GM18511 (cell line): ENCODE results near the gene PLS1.
"Not testable (repeated sequence)": the region's sequence is repeated elsewhere in the genome, so short reads cannot be mapped to it uniquely, and the experiment has no call there.

Source experiments
- ATAC-seq: cut with Tn5 transposase; IDR thresholded peaks from one replicate; pipeline ENCODE4 v1.9.1; 2021; ENCODE audit warnings: mild to moderate bottlenecking, moderate library complexity; ENCODE audit not compliant: unreplicated experiment

PLS1 gene, protein sequence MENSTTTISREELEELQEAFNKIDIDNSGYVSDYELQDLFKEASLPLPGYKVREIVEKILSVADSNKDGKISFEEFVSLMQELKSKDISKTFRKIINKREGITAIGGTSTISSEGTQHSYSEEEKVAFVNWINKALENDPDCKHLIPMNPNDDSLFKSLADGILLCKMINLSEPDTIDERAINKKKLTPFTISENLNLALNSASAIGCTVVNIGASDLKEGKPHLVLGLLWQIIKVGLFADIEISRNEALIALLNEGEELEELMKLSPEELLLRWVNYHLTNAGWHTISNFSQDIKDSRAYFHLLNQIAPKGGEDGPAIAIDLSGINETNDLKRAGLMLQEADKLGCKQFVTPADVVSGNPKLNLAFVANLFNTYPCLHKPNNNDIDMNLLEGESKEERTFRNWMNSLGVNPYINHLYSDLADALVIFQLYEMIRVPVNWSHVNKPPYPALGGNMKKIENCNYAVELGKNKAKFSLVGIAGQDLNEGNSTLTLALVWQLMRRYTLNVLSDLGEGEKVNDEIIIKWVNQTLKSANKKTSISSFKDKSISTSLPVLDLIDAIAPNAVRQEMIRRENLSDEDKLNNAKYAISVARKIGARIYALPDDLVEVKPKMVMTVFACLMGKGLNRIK

DNA sequence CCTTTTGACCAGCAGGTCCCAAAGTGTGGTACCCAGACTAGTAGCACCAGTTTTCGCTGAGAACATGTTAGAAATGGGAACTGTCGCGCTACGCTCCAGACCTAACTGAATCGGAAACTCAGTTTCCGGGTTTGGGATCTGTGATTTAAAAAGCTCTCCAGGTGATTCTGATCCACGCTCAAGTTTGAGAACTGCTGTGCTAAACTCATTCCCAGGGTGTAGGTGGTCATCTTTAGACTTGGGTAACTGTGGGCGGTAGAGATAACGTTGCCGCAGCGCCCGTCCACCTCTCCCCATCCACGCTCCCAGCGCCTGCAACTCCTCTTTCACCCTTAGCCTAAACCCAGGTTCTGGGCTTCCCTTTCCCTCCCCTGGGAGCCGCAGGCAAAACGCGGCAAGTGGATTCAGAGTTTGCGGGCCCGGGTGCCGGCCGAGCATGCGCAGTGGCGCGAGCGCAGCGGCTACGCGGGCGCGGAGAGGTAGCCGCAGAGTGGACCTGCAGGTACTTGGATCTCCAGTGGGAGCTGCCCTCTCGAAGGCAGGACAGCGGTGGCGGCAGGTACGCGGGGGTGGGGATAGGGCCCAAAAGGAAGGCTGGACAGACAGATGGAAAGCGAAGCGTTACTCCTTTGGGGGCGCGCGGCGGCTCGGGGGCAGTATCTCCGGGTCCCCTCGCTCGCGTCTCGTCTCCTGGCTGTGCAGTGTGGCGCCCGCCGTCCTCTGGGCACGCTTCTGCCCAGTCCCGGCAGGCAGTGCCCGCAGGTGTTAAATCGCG lies at the start of gene PLS1:
PLS1 (plus strand) TSS at position 443 of the 775 bp plus-strand sequence. CDS start 67,845 bp downstream, outside the sequence.
- ATAC-seq = peak; percentile 89

DNA sequence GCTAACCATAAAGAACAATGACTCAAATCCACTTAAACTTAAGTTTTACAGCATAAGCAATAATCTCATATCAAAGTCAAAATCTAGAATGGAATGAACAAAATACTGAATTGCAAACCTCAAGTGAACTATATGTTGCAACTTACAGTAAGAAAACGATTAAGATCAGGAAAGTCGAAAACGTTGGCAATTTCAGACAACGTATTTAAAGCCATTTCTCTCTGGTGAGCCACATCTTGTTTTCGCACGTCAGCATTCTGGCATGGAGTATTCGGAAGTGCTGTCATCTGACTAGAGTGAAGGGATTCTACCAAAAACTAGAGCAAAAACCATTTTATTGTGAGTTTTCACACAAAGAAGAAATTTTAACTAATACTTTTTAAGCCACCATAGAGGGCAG lies 46.2 kb upstream of the PLS1 start:
- no peak for ATAC-seq

DNA sequence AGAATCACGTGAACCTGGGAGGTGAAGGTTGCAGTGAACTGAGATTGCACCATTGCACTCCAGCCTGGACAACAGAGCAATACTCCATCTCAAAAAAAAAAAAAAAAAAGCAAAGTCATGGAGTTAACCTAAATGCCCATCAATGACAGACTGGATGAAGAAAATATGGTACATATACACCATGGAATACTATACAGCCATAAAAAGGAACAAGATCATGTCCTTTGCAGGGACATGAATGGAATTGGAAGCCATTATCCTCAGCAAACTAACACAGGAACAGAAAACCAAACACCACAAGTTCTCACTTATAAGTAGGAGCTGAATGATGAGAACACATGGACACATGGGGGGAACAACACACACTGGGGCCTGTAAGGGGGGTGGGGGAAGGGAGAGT lies 43.6 kb upstream of the PLS1 start:
- ATAC-seq = not testable (repeated sequence)

DNA sequence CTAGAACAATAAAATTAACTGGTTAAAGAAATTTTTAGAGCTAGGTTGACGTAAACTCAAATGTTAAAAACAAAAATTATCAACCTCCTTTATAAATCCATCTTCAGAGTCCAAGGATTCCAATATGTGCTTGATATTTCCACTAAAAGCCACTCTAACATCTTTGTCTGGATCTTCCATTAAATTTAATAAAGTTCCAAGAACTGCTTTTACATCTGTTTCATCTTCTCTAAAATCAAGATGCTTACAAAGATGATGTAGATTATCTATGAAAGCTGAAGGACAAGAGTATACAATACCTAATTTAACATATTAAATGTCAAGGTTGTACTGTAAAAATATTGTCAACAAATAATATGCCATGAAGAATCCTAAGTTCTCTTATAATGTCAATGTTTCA lies 42.5 kb upstream of the PLS1 start:
- no peak for ATAC-seq

DNA sequence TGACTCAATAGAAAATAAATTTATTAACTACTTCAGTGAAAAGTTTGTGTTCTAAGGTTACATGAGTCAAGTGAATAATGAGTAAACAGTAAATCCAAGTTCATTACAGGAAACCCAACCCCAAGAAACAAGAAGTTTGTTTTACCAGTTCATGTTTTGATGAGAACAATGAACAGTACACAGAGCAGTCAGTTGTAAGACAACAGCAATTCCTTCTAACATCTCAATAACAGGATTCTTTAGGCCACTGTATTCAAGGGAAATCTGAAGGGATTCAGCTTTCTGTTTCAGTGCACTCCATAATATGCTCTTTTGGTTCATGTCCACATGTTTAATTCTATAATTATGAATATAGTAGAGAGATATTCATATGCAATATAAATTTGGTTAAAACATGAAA lies 36.1 kb upstream of the PLS1 start:
- ATAC-seq = no peak

DNA sequence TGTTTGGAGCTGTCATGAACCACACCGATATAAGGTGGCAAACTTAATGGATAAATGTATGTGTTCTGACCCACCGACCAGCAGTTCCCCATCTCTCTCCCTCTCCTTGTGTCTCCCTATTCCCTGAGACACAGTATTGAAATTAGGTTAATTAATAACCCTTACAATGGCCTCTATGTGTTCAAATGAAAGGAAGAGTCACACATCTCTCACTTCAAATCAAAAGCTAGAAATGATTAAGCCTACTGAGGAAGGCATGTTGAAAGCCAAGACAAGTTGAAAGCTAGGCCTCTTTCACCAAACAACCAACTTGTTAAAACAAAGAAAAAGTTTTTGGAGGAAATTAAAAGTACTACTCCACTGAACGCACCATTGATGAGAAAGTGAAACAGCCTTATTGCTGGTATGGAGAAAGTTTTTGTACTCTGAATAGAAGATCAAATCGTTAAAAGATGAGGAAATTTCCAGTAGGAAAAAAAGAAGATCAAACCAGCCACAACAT lies 32.6 kb upstream of the PLS1 start:
- no peak for ATAC-seq

DNA sequence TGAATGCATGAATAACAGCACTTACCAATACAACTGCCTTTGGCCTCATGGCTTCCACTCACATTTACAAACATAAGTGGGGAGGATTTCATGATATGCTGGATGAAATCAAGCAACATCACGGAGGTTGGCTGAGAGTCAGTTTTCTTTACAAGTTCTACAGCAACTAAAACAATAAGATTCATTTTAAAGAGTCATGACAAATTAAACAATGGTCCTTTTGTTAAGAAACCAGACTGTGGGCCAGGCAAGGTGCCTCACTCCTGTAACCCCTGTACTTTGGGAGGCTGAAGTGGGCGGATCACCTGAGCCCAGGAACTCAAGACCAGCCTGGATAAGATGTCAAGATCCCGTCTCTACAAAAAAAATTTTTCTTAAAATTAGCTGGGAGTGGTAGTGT lies 30.1 kb upstream of the PLS1 start:
- no peak for ATAC-seq

DNA sequence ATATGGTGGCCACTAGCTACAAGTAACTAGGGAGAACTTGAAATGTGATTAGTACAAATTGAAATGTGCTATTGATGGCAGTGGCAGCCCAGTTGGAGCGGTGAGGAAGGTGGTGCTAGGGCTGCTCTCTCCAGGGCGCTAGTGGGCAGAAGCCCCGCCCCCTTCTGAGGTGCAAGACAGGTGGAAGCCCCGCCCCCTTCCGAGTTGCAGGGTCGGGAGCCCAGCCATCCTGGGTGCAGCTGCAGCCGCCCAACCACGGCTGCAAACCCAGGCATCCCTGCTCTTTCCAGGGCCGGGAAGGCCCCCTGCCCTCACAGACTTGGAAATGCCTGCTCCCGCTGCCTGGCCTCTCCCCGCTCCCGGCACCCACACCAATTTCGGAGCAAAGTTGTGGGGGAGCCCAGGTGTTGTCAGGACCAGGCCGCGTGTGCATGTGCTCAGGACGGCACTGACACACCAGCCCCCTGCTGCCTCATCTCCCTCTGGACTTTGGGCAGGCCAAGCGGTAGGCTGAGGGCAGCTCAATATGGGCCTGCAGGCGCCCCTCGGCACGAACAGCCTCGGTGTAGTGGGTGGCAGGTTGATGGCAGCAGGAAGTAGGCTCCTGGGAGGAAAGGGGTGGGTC lies 27.7 kb upstream of the PLS1 start:
- no peak for ATAC-seq

DNA sequence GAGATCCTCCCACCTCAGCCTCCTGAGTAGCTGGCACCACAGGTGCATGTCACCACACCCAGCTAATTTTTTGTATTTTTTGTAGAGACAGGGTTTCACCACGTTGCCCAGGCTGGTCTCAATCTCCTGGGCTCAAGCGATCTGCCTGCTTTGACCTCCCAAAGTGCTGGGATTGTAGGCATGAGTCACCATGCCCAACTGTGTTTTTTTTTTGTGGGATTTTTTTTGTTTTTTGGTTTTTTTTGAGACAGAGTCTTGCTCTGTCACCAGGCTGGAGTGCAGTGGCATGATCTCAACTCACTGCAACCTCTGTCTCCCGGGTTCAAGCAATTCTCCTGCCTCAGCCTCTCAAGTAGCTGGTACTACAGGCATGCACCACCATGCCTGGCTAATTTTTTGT lies 26.8 kb upstream of the PLS1 start:
- ATAC-seq = not testable (repeated sequence)

DNA sequence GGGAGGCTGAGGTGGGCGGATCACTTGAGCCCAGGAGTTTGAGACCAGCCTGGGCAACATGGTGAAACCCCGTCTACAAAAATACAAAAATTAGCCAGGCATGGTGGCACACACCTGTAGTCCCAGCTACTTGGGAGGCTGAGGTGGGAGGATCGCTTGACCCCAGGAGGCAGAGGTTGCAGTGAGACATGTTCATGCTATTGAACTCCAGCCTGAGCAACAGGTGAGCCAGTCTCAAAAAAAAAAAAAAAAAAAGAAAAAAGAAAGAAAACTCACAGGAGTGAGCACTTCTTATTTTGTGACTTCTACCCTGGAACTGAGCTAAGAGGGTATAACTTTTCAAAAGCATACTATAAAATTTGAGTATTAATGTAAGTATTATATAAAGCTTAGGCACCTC lies 22.0 kb upstream of the PLS1 start:
- ATAC-seq = not testable (repeated sequence)

DNA sequence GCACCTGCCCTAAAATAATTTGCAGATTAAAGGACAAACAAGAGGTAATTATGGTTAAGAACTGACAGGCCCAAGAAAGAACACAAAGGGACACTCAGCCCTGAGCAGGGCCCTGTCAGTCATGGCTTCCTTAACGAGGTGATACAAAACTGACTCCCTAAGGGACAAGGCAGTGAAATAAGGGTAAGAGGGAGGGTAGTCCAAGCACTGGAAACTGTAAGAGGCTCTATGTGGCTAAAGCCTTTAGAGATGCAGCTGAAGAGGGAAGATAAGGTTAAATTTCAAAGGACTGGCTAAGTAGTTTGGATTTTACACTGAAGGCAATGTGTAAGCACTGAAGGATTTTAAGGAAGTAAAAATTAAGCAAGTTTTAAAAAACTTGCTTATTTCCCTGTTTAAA lies 21.5 kb upstream of the PLS1 start:
- no peak for ATAC-seq

DNA sequence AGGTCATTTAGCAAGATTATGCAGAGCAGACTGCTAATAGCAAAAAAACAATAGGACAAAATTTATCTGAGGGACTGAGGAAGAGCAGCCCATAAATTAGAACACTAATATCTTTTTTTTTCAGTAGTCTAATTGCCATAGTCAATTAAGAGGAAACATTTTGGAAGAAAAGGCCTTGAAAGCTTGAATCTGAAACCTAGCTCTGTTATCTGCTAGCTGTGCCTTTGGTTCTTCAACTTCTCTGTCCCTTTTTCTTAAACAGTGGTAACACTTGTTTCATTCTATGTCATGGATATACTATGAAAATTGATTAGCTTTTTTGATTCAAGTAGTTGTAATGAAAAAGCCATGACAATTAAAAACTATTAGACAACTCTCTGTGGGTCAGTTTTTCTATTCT lies 19.4 kb upstream of the PLS1 start:
- no peak for ATAC-seq

DNA sequence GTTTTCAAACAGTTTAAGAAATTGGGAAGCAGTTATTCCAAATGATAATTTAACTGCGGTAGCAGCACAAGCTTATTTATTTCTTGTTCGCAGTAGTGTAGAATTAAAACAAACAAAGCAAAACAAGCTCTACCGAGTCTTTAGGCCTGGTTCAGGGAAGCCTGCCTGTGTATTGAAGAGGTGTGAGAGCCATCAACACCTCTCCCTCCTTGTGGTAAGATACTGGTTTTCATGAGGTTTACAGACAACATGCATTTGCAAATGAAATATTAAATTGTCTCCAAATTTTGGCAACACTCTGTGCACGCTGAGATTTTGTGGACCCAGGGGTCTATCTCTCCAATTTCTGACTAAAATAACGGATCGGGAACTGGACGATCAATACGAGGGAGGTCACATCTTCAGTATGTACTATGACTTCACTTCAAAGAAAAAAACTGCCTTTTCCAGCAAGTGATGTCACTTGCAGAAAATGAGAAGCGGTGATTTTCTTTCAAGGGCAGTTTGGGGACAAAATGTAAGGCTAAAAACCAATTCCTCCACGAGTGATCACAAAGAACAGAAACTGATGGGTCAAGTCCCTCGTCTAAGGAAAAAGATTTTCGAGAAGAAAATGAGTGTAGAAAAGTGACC lies 18.4 kb upstream of the PLS1 start:
- no peak for ATAC-seq

DNA sequence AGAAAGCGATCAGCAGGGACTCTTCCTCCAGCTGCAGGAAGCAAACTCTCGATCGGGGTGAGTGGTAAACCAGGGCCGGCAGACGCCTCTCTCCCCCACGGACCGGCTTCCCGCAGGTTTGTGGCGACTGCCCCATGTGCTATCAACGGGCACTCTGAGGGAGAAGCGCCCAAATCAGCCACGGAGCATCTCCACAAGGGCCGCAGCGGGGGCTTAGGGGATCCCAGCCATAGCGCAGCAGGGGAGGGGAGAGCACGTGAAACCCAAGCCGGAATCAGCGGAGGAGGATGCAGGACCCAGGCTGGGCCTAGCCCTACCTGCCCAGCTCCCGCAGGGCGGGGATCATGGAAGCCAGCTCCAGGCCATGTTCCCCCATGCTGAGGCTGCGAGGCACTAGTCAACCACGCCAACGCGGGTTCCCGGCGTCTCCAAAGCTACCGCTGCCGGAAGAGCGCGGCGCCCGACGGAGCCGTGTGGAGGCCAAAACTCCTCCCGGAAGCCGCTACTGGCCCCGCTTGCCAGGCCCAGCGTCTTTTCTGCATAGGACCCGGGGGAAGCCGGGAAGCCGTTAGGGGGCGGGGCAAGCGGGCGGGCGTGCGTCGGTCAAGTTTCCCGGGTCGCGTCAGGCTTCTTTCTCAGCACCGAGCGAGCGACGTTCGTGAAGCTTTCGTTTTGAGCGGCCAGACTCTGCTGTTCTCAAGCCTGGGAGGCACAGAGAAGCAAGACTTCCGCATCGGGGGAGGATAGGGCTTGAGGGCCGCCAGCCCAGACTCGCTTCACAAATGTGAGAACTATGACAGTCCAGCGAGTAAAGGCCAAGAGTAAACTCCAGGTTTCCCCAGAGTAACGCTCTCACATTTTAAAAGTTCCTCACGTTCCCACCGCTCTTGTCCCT lies 17.6 kb upstream of the PLS1 start, which contains the start of gene ATR:
ATR (minus strand) TSS at position 405 of the 895 bp plus-strand sequence; CDS start at position 376, 29 bp downstream.
- peak; percentile 96 for ATAC-seq

DNA sequence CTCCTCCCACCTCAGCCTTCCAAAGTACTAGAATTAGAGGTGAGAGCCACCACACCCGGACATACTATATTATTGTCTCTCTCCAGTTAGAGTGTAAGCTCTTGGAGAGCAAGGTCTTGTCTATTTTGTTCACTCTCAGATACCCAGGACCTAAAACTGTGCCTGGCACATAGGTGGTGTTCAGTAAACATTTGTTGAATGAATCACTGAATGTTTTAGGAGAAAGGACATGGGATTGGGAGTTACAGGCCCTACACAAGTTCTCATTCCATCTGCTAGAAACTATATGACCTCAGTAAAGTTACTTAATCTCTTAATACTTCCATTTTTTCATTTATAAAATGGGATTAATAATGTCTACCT lies 16.2 kb upstream of the PLS1 start:
- ATAC-seq = no peak

DNA sequence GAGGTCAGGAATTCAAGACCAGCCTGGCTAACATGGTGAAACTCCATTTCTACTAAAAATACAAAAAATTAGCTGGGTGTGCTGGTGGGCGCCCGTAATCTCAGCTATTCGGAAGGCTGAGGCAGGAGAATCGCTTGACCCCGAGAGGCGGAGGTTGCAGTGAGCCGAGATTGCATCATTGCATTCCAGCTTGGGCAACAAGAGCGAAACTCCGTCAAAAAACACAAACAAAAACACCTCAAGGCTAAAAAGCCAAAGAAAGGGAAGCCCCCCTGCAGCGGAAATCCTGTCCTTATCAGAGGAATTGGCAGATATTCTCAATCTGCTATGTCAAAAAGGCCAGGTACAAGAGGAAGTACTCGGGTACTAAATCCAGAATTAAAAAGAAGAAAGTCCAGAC lies 15.1 kb upstream of the PLS1 start:
- not testable (repeated sequence) for ATAC-seq

DNA sequence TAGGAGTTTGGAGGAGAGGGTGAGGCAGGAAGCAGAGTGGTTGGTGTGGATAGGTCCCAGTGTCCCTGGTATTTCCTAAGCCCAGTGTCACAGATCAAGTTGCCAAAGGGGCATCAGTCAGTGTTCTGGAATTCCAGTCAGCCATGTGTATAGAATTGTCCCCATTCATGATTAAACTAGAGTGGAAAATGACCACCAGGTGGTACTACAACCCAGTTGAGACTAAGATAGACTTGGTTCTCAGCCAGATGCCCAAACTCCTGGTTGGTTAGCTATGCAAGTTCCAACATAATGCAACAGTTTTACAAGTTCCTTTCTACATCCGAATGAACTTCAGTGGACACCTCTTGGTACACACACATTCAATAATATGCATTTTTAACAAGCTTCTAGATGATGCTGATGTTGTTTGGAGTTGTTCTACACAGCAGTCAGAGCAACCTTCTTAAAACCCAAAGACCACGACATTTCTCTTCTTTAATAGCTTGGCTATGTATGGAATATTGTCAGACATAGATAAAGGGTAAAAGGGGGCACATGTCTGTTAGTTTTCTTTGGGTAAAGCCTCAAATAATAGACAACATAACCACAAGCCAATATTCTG lies 9.3 kb upstream of the PLS1 start:
- peak; percentile 74 for ATAC-seq

DNA sequence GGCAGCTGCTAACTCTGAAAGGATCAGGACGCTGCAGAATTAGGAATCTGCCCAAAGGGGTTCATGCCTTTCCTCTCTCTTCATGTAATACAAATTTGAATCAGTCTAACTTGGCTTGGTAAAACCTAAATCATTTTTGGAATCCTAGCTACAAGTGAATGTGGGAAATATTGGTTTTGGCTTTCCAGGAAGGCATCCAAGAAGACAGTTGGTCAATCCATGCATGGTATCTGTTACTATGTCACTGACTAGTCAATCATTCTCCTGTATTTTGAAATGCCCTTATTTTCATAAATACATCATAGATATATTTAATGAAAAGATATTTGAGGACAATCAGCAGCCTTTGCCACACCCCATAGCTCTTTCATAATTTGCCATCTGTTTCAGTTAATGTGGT lies 7.5 kb upstream of the PLS1 start:
- no peak for ATAC-seq

DNA sequence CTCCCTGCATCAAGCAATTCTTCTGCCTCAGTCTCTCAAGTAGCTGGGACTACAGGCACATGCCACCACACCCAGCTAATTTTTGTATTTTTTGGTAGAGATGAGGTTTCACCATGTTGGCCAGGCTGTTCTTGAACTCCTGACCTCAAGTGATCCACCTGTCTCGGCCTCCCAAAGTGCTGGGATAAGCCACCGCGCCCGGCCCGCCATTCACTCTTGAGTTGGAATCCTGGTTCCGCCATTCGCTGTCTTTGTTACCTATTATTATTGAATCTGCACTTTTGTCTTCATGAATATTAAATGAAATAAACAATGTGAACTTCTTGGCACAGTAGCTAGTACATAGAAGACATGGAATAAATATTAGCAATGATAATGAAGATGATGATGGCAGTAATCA lies 3.9 kb upstream of the PLS1 start:
- ATAC-seq = not testable (repeated sequence)
